HFF-Myc (cell line): Measurements from ENCODE around the gene RASSF10.

ENCODE experiments used
- DNase-seq: peaks from one replicate; pipeline ENCODE4 v3.0.0-alpha.2; 2011; ENCODE audit warnings: low read depth; ENCODE audit errors: extremely low read depth
- H3K4me3 ChIP-seq: replicated peaks from 2 replicates; pipeline ENCODE4 v1.5.1; 2011; ENCODE audit warnings: low read depth, mild to moderate bottlenecking, control low read depth, low read length
- CTCF ChIP-seq: IDR thresholded peaks from 2 replicates; pipeline ENCODE4 v1.5.1; 2012; ENCODE audit warnings: mild to moderate bottlenecking, low read depth, low read length, control low read depth; ENCODE audit errors: missing control alignments

The RASSF10 gene

GRCh38 chr11:13015753-13016152 is 6.6 kb downstream of the RASSF10 start:
- DNase-seq = no peak
- H3K4me3 ChIP-seq = no peak overlapping the region
- no peak for TF ChIP-seq CTCF

- no peak for DNase-seq
- no peak overlapping the region for H3K4me3 ChIP-seq
- TF ChIP-seq CTCF = no peak
These were observed 7.3 kb downstream of the RASSF10 start for GRCh38 chr11:13016415-13016814.

GRCh38 chr11:13019313-13019712 is 10.2 kb downstream of the RASSF10 start:
- no peak for TF ChIP-seq CTCF
- DNase-seq = no peak
- no peak overlapping the region for H3K4me3 ChIP-seq

GRCh38 chr11:13023423-13023822 is 14.3 kb downstream of the RASSF10 start:
- no peak for DNase-seq
- no peak overlapping the region for H3K4me3 ChIP-seq
- TF ChIP-seq CTCF = no peak

GRCh38 chr11:13026722-13027121 is 17.6 kb downstream of the RASSF10 start:
- no peak for TF ChIP-seq CTCF

GRCh38 chr11:13028322-13028721 is 19.2 kb downstream of the RASSF10 start:
- H3K4me3 ChIP-seq = no peak overlapping the region
- no peak for TF ChIP-seq CTCF
- no peak for DNase-seq

More at GRCh38 chr11:13026722-13027121, 17.6 kb downstream of the RASSF10 start:
- H3K4me3 ChIP-seq = no peak overlapping the region
- DNase-seq = no peak

GRCh38 chr11:13029872-13030271 is 20.8 kb downstream of the RASSF10 start:
- no peak for DNase-seq
- H3K4me3 ChIP-seq = no peak overlapping the region
- no peak for TF ChIP-seq CTCF
